Measurements from ENCODE around the gene DAND5. TPM values are rescaled to one million over a fixed set of nuclear protein-coding genes. Genes with fewer than 3 reads are reported as not detected.

DAND5 gene
- total and polyA plus RNA-seq, 7 donors = 0.13 to 2.0 (median 1.7) TPM; not detected in 2

- TF ChIP-seq EP300 (IDR thresholded peaks at IDR 0.05) (no peak), POLR2AphosphoS5 (IDR thresholded peaks at IDR 0.05) (no peak), POLR2A (IDR thresholded peaks at IDR 0.05) (no peak)
- TF ChIP-seq, protein P1, sequence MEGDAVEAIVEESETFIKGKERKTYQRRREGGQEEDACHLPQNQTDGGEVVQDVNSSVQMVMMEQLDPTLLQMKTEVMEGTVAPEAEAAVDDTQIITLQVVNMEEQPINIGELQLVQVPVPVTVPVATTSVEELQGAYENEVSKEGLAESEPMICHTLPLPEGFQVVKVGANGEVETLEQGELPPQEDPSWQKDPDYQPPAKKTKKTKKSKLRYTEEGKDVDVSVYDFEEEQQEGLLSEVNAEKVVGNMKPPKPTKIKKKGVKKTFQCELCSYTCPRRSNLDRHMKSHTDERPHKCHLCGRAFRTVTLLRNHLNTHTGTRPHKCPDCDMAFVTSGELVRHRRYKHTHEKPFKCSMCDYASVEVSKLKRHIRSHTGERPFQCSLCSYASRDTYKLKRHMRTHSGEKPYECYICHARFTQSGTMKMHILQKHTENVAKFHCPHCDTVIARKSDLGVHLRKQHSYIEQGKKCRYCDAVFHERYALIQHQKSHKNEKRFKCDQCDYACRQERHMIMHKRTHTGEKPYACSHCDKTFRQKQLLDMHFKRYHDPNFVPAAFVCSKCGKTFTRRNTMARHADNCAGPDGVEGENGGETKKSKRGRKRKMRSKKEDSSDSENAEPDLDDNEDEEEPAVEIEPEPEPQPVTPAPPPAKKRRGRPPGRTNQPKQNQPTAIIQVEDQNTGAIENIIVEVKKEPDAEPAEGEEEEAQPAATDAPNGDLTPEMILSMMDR (IDR thresholded peaks at IDR 0.05) = no peak
- Histone ChIP-seq H3K27ac (no peak overlapping the region), H3K27me3 (no peaks in the 10 kb centered on the region), H3K36me3 (peaks cover 20 to 58% (median 38%) of the 10 kb centered on the region in 4 donors), H3K4me3 (no peak overlapping the region), H3K4me1 (peaks cover 0 to 22% (median 14%) of the 10 kb centered on the region in 4 donors), H3K9me3 (no peaks in the 10 kb centered on the region)
- DNase-seq = no peak
- WGBS, 2 donors = 93 to 94% methylated on average over 19 of the region's 19 CpGs
- intact Hi-C loops (cut with DNase I) = loop anchor here (5.0 kb wide), 1 partner anchor 38 kb away; the partner anchor contains the start of gene GCDH
Measured at GRCh38 chr19:12930002-12930645, 39.3 kb upstream of the DAND5 start.

GRCh38 chr19:12932392-12933286, 36.7 kb upstream of the DAND5 start:
- TF ChIP-seq POLR2AphosphoS5 (IDR thresholded peaks at IDR 0.05) (no peak), EP300 (IDR thresholded peaks at IDR 0.05) (no peak), POLR2A (IDR thresholded peaks at IDR 0.05) (no peak)
- TF ChIP-seq, protein P1 (IDR thresholded peaks at IDR 0.05) = no peak
- peak overlapping the region; percentile 95 to 97 (median 96) for H3K4me3 ChIP-seq
- H3K36me3 ChIP-seq = peaks cover 11 to 33% (median 19%) of the 10 kb centered on the region in 4 donors
- H3K9me3 ChIP-seq = no peaks in the 10 kb centered on the region
- intact Hi-C loops (cut with DNase I) = loop anchor here (5.0 kb wide), 1 partner anchor 40 kb away; the partner anchor contains the start of gene GCDH
- H3K4me1 ChIP-seq = peaks cover 0 to 27% (median 19%) of the 10 kb centered on the region in 4 donors
- WGBS, 2 donors = 31% methylated on average over 16 of the region's 16 CpGs
- no peaks in the 10 kb centered on the region for H3K27me3 ChIP-seq
- H3K27ac ChIP-seq = peak overlapping the region; percentile 84 to 89 (median 86)
- DNase-seq = no peak

- Histone ChIP-seq H3K36me3 (peaks cover 6 to 24% (median 13%) of the 10 kb centered on the region in 4 donors), H3K27me3 (no peaks in the 10 kb centered on the region), H3K27ac (peak within 1 kb of the TSS; percentile 84 to 89 (median 86)), H3K4me1 (peaks cover 0 to 31% (median 23%) of the 10 kb centered on the region in 4 donors), H3K9me3 (no peaks in the 10 kb centered on the region), H3K4me3 (peak within 1 kb of the TSS; percentile 95 to 97 (median 96))
- TF ChIP-seq POLR2A (IDR thresholded peaks at IDR 0.05) (peak in 1 of 2 donors; percentile 10), POLR2AphosphoS5 (IDR thresholded peaks at IDR 0.05) (peak; percentile 89 to 97 (median 96))
- TF ChIP-seq, protein P1 (IDR thresholded peaks at IDR 0.05) = no peak
- peak; percentile 96 for DNase-seq
- 1 to 2% methylated on average over 51 of the region's 51 CpGs for WGBS, 2 donors
- intact Hi-C loops (cut with DNase I) = loop anchor here (5.0 kb wide), 1 partner anchor 41 kb away; the partner anchor contains the start of gene GCDH
Measured at GRCh38 chr19:12933287-12934072, 35.9 kb upstream of the DAND5 start, which contains the start of gene FARSA. Gene FARSA (minus strand): TSS chr19:12933711. CDS start chr19:12933696, 15 bp downstream.

GRCh38 chr19:12935071-12935470, 34.3 kb upstream of the DAND5 start:
- TF ChIP-seq POLR2A (IDR thresholded peaks at IDR 0.05) (no peak), EP300 (IDR thresholded peaks at IDR 0.05) (no peak)
- 94 to 95% methylated on average over 10 of the region's 10 CpGs for WGBS, 2 donors
- peaks cover 0 to 41% (median 32%) of the 10 kb centered on the region in 4 donors for H3K4me1 ChIP-seq
- peaks cover 2 to 16% (median 7%) of the 10 kb centered on the region in 4 donors for H3K36me3 ChIP-seq
- intact Hi-C loops (cut with DNase I) = no loop called here
- no peak overlapping the region for H3K27ac ChIP-seq
- no peaks in the 10 kb centered on the region for H3K9me3 ChIP-seq
- DNase-seq = no peak
- no peak overlapping the region for H3K4me3 ChIP-seq
- no peaks in the 10 kb centered on the region for H3K27me3 ChIP-seq

All from sigmoid colon (tissue), 7 donors.